HG03521 (cell line): ENCODE results near the gene UBE2H.
"Not testable (repeated sequence)": the region's sequence is repeated elsewhere in the genome, so short reads cannot be mapped to it uniquely, and the experiment has no call there.

Experiments used
- ATAC-seq: cut with Tn5 transposase; IDR thresholded peaks from one replicate; pipeline ENCODE4 v1.9.1; 2021; ENCODE audit warnings: mild to moderate bottlenecking, moderate library complexity; ENCODE audit not compliant: unreplicated experiment

UBE2H gene

DNA sequence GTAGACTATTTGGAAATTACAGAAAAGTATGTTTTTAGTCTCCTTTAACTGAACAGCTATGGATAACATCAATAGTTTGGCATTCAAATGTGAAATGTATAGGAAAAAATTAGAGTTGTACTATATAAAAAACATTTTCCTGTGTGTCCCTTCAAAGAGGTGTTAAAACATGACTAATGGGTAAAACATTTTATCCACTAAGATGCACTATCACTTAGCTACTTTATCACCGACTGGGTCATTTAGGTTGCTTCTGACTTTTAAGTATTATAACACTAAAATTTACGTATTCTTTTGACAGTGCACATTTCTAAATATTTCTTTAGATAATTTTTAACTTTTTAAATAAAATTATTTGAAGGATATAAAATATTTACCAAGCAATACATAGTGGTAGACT, 77.6 kb downstream of the UBE2H start:
- no peak for ATAC-seq

DNA sequence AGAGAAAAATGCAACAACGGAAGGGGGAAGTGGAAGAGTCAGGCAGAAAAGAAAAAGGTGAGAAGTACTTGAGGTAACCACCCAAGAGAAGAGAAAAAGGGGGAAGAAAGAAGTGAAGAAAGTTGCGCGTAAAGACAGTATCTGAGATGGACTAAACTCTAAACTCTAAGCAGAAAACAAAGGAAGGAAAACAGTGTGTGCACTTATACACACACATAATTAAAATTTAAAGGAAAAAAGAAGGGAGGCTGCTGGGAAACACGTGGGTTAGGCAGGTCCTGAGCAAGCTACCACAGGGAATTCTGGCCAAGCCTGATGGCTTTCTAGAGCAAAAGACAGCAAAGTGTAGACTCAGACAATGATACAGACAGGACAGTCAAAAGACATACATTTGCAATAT, 78.0 kb downstream of the UBE2H start:
- no peak for ATAC-seq

DNA sequence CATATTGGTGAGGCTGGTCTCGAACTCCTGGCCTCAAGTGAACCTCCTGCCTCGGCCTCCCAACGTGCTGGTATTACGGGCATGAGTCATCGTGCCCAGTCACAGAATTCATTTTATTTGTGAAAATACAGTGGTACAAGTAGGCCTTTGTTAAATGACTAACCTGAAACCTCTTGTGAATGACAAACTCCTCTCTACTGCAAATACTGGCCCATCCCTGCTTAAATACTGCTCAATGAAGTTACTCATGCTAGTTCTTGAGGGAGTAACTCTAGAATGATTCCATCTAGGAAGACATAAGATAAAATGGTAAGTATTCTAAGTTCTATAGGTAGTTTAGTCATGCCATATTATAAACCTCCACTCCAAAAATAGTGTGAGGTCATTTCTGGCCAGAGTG, 80.7 kb downstream of the UBE2H start:
- ATAC-seq = no peak

DNA sequence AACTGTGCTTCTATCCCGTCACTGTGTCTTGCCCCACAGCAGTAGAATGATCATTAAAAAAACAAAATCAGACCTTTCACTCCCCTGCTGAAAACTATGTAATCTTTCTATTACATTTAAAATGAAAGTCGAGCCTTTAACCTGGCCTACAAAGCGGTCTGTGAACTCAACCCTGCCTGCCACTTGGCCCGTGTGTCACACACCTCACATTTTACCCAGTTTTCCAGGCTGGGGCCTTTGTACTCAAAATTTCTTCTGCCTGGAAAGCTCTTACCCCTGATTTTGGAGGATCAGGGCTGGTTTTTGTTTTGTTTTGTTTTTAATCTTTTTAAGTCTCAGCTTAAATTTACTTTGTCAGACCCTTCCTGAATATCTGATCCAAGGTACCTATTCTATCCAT, 82.1 kb downstream of the UBE2H start:
- ATAC-seq = no peak

DNA sequence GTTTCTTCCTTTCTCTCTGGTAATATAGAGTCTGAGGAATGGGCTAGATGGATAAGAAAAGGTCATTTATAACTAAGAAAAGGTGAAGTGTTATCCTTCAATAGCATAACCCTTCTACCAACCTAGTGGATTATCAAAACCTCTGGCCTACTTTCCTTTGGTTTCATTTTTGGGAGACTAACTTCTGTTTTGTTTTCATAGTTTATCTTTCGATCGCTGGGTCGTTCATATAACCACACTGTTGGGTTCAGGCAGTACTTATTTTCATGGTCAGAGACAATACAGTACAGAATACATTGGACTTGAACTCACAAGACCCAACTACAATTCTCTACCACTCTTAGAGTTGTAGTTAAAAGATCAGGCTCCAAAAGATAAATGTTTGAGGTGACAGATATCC, 86.5 kb downstream of the UBE2H start:
- ATAC-seq = no peak

DNA sequence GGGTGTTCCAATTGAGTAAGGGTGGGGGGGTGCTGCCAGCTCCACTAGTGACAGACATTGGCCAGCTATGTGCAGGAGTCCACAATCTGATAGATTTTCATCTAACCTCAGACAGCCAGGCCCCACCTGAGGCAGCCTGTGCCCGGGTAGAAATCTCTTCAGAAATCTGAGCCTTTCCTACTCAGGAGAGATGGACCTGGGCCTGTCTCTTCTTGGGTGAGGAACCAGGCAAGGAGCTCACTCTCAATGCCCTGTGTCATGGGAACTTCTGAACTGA, 86.9 kb downstream of the UBE2H start:
- no peak for ATAC-seq

DNA sequence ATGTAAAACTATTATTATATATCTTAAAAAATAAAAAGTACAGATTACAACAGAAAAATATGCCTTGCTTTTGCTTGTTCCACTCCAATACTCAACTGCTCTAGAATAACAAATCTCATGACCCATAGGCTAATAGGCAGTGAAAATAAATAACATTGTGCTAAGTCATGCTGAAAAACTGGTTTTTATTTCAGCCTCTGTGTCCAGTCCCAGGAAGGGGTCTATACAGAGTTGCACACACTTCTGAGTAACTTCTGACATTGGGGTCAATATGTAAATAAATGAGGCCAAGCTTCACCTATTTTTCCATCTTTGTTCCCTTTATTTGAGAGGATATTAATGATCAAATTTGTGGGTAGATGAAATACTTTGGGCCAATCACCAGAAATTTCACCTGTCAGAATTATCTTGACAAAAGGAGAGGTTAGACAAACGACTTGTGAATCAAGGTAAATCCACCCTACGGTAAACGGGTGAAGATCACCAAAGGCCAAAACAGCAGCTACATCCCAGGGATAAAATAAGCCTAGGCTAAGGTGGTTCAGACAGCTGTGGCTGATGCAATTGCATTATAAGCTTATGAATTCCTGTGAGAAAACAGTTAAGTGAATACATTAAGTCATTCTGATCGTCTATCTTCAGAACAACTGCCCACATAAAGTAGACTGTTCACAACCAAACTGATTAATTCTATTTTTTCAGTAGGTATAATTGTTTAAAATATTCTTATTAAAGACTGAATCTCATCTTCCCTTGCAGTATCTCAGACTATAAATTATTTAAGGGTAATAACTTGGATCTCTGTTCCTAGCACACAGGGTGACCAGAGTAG, 87.5 kb downstream of the UBE2H start:
- no peak for ATAC-seq

DNA sequence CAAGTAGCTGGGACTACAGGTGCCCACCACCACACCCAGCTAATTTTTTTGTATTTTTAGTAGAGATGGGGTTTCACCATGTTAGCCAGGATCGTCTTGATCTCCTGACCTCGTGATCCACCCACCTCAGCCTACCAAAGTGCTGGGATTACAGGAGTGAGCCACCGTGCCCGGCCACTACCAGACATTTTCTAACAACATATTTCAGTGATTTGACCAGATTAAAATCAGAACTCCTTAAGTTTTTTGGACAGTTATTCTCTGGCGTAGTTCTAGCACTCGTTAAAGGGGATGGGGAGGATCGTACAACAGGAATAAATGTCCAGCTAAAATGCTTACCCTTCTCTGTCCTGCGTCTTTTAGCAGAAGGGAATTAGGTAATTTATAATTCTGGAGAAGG, 88.1 kb downstream of the UBE2H start:
- not testable (repeated sequence) for ATAC-seq

DNA sequence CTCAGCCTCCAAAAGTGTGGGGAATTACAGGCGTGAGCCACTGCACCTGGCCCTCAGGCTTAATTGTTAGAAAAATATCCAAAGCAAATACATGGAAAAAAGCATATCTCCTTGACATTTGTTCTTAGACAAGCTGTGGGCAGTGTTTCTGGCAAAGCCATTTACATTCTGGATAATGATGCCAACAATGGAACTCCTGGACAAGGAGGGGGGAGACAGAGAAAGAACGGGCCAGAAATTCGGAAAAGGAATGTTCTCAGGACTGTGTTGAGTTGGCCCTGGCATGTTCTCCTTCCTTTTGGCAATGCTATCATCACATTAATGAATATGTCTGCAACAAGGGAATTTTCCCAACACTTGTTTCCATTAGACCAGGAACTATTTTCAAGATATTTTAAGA, 88.7 kb downstream of the UBE2H start:
- ATAC-seq = no peak

DNA sequence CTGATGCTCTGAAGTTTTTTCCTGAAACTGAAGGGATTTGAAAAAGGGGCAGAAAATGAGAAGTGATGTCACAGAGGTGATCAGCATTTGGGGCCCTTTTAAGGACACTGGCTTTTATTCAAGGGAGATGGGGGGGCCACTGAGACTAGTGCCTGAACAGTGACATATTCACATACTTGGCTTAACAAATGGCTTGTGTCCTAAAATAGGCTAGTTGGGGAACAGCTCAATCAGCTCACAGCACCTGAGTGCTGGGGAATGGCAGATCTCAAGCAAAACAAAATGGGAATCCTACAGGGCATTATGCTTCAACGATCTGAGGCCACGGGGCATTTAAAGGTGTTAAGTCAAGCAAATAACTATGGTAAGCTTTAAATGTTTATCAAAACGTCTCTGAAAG, 90.1 kb downstream of the UBE2H start:
- no peak for ATAC-seq

DNA sequence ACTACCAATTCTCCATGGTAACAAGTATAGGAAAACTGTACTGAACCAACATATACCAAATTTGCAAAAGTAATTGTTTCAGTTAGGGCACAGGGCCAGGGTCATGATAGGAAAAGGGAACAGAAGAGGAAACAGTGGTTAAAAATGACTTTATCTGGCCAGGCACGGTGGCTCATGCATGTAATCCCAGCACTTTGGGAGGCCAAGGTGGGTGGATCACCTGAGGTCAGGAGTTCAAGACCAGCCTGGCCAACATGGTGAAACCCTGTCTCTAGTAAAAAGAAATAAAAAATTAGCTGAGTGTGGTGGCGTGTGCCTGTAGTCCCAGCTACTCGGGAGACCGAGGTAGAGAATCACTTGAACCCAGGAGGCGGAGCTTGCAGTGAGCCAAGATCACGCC, 92.0 kb downstream of the UBE2H start:
- ATAC-seq = not testable (repeated sequence)

DNA sequence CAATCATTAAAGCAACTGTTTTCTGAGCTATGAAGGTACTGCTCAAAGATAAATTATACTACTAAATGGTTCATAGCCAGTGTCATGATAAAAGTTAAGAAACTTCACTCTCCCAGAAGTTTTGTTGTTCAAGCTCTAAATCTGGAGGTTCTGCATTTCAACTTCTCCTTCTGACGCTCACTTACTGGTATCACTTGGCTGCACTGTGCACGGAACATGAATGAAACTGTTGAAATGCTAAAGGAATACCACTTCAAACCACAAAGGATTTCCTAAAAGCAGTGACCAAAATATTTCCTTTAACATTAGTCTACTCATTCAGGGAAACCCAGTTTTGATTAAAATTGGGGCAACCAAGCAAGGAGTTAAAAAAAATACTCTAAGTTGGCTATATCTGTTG, 93.6 kb downstream of the UBE2H start:
- ATAC-seq = no peak

DNA sequence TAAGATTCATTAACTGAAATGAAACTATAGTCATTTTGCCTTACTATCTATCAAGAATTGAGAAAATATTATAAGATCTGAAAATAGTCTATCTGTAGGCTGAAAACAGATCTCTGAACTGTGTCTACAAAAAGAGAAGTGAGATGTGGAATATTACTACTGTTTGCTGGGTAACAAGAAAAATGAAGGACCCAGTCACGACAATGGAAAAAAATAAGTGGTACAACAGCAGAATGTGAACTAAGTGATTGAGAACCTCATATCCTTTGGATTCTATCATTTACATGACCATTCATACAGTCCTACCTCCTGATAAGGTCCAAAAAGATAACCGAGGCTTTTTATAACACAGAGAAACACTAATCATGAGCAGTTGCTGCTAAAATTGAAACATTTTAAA, 94.3 kb downstream of the UBE2H start:
- ATAC-seq = no peak

DNA sequence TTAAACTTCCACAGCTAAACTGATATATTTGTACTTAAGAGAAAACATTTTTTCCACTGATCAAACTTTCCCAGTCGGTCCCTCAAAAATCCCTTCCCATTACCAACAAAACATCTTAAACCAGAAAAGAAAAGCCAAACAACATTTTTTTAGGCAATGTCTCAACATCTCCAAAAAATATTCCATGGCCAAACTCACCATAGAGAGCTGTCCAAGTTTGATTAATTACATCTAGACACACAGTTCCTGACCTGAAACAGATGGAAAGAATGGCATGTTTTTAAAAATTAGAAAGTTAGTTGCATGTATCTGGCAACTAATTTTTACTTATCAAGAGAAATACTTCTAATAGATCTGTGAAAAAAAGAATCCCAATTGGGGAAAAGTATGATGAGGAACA, 95.4 kb downstream of the UBE2H start:
- no peak for ATAC-seq

DNA sequence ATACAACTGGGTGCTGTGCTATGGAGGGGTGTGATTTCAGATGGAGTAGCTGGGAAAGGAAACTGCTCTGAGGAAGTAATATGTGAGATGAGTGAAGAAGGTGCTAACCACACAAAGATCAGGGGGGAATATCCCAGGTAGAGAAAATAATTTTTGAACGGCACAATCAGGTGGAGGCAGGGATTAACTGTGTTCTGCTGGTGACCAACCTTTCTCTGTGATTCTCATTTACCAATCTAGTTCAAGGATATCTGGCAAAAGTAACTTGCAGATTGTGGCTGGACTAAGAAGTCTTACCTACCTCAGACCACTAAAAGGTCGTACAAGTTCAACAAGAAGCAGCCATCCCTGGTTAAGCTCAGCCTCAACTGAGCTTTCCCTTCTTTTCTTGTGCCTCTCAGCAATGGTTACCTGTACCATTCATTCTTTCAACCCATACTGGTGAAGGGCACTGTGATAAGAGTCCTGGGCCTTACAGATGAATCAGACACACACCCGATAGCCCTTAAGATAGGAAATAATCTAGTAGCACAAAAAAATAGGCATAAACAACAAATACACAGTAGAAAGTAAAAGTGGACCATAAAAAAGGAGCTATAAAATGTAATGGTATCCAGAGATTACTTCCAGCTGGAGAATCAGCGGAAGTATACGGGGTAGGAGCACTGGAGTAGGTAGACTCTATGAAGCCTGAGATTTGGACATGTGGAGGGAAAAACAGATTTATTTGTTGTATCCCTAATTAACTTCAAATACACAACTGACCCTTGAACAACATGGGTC, 96.6 kb downstream of the UBE2H start:
- ATAC-seq = no peak

DNA sequence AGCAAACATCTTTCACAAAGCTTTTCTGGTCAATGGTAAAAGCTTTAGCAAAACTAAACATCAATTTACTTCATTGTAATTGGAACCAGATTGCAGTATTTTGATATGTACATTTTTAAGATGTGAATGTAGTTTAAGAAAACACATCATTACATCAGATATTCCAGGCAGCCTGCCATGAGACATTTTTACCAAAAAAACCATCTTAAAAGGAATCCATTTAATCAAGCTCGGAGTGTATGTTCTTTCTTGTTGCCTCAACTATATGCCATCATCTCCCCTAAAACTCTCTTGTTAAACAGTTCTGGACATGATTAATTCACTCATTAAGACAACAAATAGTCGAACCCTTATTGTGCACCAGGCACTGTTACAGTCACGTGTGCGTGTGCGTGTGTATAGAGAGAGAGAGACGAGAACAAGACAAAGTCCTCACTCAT, 97.5 kb downstream of the UBE2H start:
- no peak for ATAC-seq

DNA sequence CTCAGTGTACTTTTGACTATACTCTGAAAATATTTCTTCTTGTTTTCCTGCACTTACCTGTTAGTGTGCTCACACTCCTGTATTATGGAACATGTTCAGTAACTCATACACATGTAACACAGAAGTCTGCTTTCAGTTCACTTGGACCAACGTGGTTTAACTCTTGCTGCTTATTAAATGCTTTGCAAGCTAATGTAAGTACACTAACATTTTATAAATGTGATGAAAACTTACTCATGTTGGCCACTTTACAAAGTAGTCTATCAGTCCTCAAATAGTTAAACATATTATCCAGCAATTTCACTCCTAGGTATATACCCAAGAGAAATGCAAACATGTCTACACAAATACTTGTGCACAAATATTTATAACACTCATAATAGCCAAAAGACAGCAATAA, 98.4 kb downstream of the UBE2H start:
- no peak for ATAC-seq

DNA sequence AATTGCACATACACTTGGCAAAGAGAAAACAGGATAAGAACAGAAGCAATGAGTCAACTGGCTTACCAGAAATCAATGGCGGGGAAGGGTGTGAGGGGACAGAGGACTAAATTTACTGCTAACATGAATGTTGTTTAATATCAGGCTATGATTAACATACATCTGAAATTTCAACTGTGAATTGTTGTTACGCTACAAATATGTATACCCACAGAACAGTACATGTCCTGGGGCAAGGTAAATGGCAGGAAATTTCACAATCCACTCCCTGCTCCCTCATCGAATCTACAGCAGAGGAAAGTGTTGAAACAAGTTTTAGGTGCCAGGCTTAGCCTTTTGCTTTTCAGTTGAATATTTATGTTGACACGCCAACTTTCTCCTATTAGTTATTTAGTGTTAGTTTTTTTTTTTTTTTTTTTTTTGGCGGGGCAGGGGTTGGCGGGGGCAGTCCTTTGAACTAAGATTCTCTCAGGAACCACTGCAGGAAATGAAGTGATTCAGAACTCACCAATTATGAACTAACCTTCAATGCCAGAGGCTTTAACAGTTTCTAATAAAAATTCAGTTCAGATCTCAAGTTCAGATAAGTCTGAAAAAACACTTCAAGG, 99.0 kb downstream of the UBE2H start:
- ATAC-seq = no peak

DNA sequence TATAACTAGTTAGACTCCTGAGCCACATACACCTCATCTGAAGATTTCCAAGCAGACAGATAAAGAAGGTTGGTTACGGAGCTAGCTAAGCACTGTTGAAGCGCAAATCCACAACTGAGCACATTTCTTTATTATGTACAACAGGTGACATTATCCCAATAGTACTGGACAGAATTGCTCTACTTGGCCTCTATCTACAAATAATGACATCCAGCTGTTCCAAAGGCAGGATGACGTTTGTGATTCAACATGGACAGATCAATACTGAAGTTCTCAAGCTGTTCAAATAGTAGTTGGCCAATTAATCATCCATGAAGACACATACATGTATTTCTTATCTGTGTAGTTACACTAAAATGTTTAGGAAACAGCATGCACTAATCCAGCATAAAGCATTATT, 101.0 kb downstream of the UBE2H start:
- ATAC-seq = no peak

DNA sequence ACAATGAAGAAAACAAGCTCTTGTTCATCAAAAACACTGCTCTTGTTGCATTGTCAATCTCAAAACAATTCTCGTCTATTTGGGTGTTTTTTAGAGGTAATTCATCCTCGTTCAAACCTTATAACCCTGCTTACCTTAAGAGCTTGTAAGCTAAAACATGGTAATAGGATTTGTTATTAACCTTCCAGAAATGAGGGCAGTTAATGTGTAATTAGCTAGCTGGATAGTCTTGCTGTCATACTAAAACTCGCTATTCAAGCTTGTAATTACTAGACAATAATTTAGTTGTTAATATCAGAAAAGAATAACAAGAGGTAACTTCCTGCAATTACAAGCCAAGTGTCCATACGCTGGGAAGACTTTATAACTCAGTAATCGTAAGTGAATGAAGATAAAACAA, 101.6 kb downstream of the UBE2H start:
- no peak for ATAC-seq

DNA sequence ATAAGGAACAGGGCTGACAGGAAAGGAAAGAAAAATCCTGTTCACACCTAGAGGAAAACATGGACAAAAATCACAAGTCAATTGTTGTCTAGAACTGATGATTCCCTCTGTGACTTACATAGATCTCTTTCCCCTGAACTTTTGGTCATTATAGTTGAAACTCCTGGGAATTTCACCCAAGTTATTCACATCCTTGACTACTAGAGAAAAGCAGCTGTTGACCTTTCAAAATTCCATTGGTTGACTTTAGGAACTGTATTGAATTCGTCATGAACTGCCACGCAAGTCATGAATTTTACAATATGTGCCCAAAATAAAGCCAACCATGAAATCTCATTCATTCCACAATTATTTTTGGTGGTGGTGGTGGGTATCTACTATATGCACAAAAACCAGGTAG, 104.3 kb downstream of the UBE2H start:
- ATAC-seq = no peak

DNA sequence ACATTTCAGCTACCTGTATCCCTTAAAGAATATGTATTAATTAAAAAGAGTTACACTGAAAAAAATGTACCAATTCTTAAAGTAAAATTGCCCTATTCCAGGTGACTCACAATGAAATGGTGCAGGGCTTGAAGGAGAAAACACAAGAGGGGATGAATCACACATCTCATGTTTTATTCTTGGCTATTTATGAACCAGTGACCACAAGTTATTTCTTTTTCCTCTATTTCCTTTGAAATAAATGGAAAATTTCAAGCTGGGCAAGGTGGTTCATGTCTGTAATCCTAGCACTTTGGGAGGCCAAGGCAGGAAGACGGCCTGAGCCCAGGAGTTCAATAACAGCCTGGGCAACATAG, 106.8 kb downstream of the UBE2H start:
- no peak for ATAC-seq
